Neural progenitor cell (in vitro differentiated cells): ENCODE results near the gene RERE.
"Not testable (repeated sequence)": the region's sequence is repeated elsewhere in the genome, so short reads cannot be mapped to it uniquely, and the experiment has no call there.

Source experiments
- EZH2 ChIP-seq: fragments of 200-600 bp; sonication (generic); IDR thresholded peaks from 2 replicates; pipeline ENCODE4 v1.6.1; 2017; ENCODE audit warnings: antibody characterized with exemption, mild to moderate bottlenecking, moderate library complexity
- EZH2phosphoT487 ChIP-seq: fragments of 200-600 bp; sonication (generic); IDR thresholded peaks from 2 replicates; pipeline ENCODE4 v1.6.1; 2017; ENCODE audit warnings: antibody characterized with exemption
- TF ChIP-seq, protein P1 (sequence below): fragments of 200-600 bp; sonication (generic); IDR thresholded peaks from 2 replicates; pipeline ENCODE4 v1.5.1; 2017; ENCODE audit warnings: antibody characterized with exemption, mild to moderate bottlenecking

- TF ChIP-seq, protein P1, sequence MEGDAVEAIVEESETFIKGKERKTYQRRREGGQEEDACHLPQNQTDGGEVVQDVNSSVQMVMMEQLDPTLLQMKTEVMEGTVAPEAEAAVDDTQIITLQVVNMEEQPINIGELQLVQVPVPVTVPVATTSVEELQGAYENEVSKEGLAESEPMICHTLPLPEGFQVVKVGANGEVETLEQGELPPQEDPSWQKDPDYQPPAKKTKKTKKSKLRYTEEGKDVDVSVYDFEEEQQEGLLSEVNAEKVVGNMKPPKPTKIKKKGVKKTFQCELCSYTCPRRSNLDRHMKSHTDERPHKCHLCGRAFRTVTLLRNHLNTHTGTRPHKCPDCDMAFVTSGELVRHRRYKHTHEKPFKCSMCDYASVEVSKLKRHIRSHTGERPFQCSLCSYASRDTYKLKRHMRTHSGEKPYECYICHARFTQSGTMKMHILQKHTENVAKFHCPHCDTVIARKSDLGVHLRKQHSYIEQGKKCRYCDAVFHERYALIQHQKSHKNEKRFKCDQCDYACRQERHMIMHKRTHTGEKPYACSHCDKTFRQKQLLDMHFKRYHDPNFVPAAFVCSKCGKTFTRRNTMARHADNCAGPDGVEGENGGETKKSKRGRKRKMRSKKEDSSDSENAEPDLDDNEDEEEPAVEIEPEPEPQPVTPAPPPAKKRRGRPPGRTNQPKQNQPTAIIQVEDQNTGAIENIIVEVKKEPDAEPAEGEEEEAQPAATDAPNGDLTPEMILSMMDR: not testable (repeated sequence)
- not testable (repeated sequence) for TF ChIP-seq EZH2, EZH2phosphoT487
Measured at GRCh38 chr1:8619917-8620502, 197.4 kb downstream of the RERE start.
